Gastrocnemius medialis (tissue), 4 donors: Measurements from ENCODE around the gene TSPAN16.

ENCODE experiments used
- POLR2A ChIP-seq, 2 donors: fragments of 450-650 bp; IDR thresholded peaks; one replicate each; pipeline ENCODE4 v1.6.1; 2017; ENCODE audit warnings: antibody characterized with exemption in 2 of 2, mild to moderate bottlenecking in 2 of 2, moderate library complexity in 2 of 2
- TF ChIP-seq, protein P1 (sequence below), 5 experiments: fragments of 450-650 bp in 3 of 5; fragments of 200-600 bp in 2 of 5; sonication (generic) in 2 of 5; IDR thresholded peaks in 4 of 5; conservative IDR thresholded peaks in 1 of 5; 1 replicate in 4 of 5; 2 replicates in 1 of 5; pipeline ENCODE4 v1.5.1; 2016 to 2019; ENCODE audit warnings: antibody characterized with exemption in 5 of 5, mild to moderate bottlenecking in 3 of 5, moderate library complexity in 3 of 5

DNA sequence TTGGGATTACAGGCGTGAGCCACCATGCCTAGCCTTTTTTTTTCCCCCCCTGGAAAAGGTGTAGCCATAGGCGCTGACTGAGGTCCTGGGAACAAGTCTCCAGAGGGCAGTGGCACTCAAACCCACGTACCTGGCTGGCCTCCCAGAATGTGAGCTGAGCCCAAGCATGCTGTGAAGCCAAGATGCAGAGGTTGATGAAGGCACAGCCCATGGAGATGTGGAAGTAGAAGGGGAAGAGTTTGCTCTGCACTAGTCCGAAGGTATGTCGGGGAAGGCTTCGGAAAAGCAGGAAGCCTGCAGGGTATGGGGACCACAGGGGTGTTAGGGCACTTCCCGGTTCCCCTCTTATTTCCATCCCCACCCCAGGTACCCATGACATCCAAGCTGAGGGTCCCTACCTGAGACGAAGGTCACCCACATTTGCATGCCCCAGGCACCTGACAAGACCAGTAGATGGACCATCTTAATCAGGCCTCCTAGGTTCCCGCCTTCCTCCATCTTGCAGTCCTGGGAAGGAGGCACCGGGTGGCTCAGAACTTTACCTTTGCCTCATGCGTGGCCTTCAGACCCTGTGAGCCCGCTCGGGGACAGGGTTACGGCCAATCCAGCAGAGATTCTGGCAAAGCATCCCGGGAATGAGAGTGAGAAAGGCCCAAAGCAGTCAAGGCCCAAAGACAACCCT is 49.3 kb downstream of the TSPAN16 start:
- TF ChIP-seq, protein P1, sequence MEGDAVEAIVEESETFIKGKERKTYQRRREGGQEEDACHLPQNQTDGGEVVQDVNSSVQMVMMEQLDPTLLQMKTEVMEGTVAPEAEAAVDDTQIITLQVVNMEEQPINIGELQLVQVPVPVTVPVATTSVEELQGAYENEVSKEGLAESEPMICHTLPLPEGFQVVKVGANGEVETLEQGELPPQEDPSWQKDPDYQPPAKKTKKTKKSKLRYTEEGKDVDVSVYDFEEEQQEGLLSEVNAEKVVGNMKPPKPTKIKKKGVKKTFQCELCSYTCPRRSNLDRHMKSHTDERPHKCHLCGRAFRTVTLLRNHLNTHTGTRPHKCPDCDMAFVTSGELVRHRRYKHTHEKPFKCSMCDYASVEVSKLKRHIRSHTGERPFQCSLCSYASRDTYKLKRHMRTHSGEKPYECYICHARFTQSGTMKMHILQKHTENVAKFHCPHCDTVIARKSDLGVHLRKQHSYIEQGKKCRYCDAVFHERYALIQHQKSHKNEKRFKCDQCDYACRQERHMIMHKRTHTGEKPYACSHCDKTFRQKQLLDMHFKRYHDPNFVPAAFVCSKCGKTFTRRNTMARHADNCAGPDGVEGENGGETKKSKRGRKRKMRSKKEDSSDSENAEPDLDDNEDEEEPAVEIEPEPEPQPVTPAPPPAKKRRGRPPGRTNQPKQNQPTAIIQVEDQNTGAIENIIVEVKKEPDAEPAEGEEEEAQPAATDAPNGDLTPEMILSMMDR (IDR thresholded peaks at IDR 0.05 in 4 of 5, conservative IDR thresholded peaks at IDR 0.05 in 1 of 5) = no peak
- TF ChIP-seq POLR2A (IDR thresholded peaks at IDR 0.05) = no peak
